Brain microvascular endothelial cell (primary cell): ENCODE data around the gene BATF.
A peak's percentile ranks its signal among the peaks of the same experiment; 100 is the strongest.

ENCODE experiments used
- DNase-seq: peaks from one replicate; pipeline ENCODE4 v3.0.0-alpha.2; 2020
- H3K27ac ChIP-seq: fragments of 250-450 bp; sonication (Bioruptor Pico); 2 replicates; pipeline ENCODE4 v1.5.1; 2020; ENCODE audit warnings: mild to moderate bottlenecking, moderate library complexity
- H3K27me3 ChIP-seq: fragments of 250-450 bp; sonication (Bioruptor Pico); replicated peaks from 2 replicates; pipeline ENCODE4 v1.5.1; 2020; ENCODE audit warnings: mild to moderate bottlenecking
- H3K36me3 ChIP-seq: fragments of 250-450 bp; sonication (Bioruptor Pico); replicated peaks from 2 replicates; pipeline ENCODE4 v1.5.1; 2020; ENCODE audit warnings: mild to moderate bottlenecking
- H3K4me3 ChIP-seq: 2 replicates; pipeline ENCODE4 v1.5.1; 2011; ENCODE audit warnings: low read depth, mild to moderate bottlenecking, control low read depth, low read length, moderate library complexity
- in situ Hi-C: cut with HindIII; loops from 2 replicates; pipeline ENCODE4 v1.10.0; 2017; ENCODE audit warnings: low sequenced_read_pairs, low pct_ligation_motif_present
- TF ChIP-seq, protein P1 (sequence below): IDR thresholded peaks from 2 replicates; pipeline ENCODE4 v1.5.1; 2011; ENCODE audit warnings: low read depth, mild to moderate bottlenecking, moderate library complexity, low read length, control low read depth, inconsistent platforms; ENCODE audit errors: missing control alignments

Gene BATF

DNA sequence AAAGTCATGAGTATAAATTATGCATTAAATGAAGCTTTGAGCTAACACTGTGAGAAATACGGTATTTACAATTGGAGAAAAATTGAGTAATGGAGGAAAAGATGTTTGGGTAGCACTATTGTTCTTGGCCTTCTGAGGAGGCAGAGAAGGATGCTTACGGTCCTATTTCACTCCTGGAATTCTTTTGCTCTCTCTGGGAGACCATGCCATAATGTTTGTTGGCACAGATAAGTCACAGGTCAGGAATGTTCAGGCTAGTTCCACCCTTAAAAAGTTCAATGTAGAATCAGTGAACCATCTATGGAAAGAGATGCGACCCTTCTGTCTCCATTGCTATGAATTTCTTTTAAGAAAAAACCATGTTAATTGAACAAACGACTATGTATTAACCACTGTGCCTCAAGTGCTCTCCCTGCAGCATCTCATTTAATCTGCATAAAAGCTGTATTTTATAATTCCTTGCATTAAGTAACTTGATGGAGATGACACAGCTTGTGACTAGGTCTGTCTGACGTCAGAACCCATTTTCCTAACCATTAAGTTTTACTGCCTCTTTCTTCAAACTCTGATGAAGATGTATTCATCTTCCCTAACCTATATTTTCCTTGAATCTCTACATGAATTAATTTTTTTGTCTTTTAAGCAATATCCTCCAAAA, 9.5 kb downstream of the BATF start:
- H3K27ac ChIP-seq: no peak overlapping the region
- no peak overlapping the region for H3K4me3 ChIP-seq
- H3K36me3 ChIP-seq: no peaks in the 10 kb centered on the region
- in situ Hi-C loops: no loop called here
- TF ChIP-seq, protein P1, sequence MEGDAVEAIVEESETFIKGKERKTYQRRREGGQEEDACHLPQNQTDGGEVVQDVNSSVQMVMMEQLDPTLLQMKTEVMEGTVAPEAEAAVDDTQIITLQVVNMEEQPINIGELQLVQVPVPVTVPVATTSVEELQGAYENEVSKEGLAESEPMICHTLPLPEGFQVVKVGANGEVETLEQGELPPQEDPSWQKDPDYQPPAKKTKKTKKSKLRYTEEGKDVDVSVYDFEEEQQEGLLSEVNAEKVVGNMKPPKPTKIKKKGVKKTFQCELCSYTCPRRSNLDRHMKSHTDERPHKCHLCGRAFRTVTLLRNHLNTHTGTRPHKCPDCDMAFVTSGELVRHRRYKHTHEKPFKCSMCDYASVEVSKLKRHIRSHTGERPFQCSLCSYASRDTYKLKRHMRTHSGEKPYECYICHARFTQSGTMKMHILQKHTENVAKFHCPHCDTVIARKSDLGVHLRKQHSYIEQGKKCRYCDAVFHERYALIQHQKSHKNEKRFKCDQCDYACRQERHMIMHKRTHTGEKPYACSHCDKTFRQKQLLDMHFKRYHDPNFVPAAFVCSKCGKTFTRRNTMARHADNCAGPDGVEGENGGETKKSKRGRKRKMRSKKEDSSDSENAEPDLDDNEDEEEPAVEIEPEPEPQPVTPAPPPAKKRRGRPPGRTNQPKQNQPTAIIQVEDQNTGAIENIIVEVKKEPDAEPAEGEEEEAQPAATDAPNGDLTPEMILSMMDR: no peak
- no peaks in the 10 kb centered on the region for H3K27me3 ChIP-seq
- no peak for DNase-seq

- H3K27ac ChIP-seq: no peak overlapping the region
- no peaks in the 10 kb centered on the region for H3K36me3 ChIP-seq
- no peak overlapping the region for H3K4me3 ChIP-seq
- TF ChIP-seq, protein P1: no peak
- in situ Hi-C loops: no loop called here
- no peak for DNase-seq
- no peaks in the 10 kb centered on the region for H3K27me3 ChIP-seq
Measured at GRCh38 chr14:75533791-75534555, 11.7 kb downstream of the BATF start.

DNA sequence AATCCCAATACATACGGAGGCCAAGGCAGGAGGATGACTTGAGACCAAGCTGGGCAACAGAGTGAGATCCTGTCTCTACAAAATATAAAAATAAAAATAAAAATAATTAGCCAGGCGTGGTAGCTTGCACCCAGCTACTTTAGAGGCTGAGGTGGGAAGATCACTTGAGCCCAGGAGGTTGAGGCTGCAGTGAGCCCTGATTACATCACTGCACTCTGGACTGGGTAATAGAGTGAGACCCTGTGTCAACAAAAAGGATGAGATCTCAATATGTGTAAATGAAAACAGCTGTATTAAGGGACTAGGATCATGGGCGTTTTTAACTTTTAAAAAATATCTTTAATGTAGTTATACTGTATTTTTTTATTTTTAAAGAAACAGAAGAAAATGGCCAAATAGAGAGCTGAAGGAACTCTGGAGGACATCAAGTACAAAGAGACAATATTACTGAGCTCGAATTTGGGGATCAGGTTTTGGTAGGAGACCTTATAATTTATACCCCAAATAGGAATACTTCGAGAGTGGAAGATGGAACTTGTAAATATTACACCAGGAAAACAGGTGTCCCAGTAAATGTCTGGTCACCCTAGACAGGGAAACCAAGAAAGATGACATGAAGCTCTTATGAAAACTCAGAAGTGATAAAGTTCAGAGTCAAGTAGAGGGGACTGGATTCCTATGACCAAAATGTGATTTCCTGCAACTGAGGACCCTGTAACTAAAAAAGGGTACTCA, 13.1 kb downstream of the BATF start:
- in situ Hi-C loops: no loop called here
- Histone ChIP-seq H3K27ac (peak overlapping the region; percentile 88), H3K4me3 (no peak overlapping the region), H3K27me3 (no peaks in the 10 kb centered on the region), H3K36me3 (no peaks in the 10 kb centered on the region)
- no peak for DNase-seq
- TF ChIP-seq, protein P1: no peak

GRCh38 chr14:75537071-75537470, 14.8 kb downstream of the BATF start:
- Histone ChIP-seq H3K36me3 (no peaks in the 10 kb centered on the region), H3K27me3 (no peaks in the 10 kb centered on the region), H3K27ac (no peak overlapping the region), H3K4me3 (no peak overlapping the region)
- TF ChIP-seq, protein P1: no peak
- DNase-seq: no peak
- in situ Hi-C loops: no loop called here

GRCh38 chr14:75539162-75539560, 16.9 kb downstream of the BATF start:
- no peak overlapping the region for H3K4me3 ChIP-seq
- TF ChIP-seq, protein P1: no peak
- no peak for DNase-seq
- no peak overlapping the region for H3K27ac ChIP-seq
- in situ Hi-C loops: no loop called here
- no peaks in the 10 kb centered on the region for H3K27me3 ChIP-seq
- H3K36me3 ChIP-seq: no peaks in the 10 kb centered on the region
